CD4-positive, alpha-beta T cell treated with Interleukin-17A for 1 hour (primary cell): ENCODE results near the gene CLCN3.
"Not testable (repeated sequence)": the region's sequence is repeated elsewhere in the genome, so short reads cannot be mapped to it uniquely, and the experiment has no call there.

Experiments used
- DNase-seq: peaks from one replicate; pipeline ENCODE4 v3.0.0-alpha.2; 2020

The CLCN3 gene

DNA sequence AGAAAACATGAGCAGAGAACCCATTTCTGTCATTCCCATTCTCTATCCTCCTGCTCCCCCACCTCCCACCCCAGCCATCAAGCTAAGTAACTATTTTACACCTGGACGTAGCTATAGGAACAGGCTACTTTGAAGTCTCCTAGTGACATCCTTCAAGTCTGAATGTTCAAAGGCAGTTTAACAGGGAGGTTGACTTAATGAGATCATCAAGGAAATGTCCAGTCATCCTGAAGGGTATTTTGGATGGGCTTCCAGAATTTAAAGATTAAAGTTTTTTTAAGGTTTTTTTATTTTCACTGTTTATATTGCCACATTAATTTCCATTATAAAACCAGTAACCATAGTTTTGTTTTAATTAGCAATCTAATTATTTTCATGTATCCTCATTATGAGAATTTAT lies 96.3 kb downstream of the CLCN3 start:
- no peak for DNase-seq

- no peak for DNase-seq
Measured at GRCh38 chr4:169720529-169720928, 100.2 kb downstream of the CLCN3 start.

GRCh38 chr4:169723207-169723965 lies 103.0 kb downstream of the CLCN3 start:
- peak; percentile 3 for DNase-seq

DNA sequence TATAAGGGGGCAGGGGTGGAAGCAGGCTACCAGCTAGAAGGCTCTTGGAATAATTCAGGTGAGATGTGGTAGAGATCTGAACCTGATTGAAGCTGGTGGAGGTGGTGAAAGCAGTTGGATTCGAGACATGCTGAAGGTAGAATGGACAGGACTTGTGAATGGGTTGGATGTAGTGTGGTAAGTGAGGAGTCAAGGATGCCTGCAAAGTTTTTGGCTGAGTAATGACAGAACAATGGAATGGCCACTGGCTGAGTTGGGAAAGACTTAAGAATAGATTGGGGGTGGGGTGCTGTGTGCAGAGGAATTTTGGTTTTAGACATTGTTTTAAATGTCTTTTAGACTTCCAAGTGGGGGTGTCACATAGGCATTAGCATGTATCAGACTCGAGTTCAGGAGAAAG lies 103.9 kb downstream of the CLCN3 start:
- DNase-seq = no peak

DNA sequence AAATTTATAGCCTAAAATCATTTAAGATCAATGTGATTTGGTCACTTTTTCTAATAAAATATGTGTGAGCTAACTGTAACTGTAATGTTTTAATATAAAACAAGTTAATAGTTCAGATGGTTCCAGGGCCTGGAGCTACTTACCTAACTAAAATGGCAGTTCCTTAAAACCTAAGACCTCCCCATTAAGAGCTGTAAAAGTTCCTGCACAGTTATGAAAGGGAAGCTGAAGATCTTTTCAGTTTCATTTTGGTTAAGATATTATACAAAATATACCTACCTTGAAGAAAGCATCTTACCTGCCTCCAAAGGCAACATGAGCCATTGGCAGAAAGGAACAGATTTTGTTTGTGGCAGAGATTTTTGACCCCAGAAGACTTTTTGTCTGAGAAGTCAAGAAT lies 107.2 kb downstream of the CLCN3 start:
- DNase-seq = no peak

GRCh38 chr4:169730564-169730963 lies 110.2 kb downstream of the CLCN3 start:
- DNase-seq = no peak

- not testable (repeated sequence) for DNase-seq
Measured at GRCh38 chr4:169738604-169739003, 118.2 kb downstream of the CLCN3 start.

GRCh38 chr4:169741569-169741968 lies 121.2 kb downstream of the CLCN3 start:
- DNase-seq = no peak

GRCh38 chr4:169744601-169745000 lies 124.2 kb downstream of the CLCN3 start:
- DNase-seq = no peak

DNA sequence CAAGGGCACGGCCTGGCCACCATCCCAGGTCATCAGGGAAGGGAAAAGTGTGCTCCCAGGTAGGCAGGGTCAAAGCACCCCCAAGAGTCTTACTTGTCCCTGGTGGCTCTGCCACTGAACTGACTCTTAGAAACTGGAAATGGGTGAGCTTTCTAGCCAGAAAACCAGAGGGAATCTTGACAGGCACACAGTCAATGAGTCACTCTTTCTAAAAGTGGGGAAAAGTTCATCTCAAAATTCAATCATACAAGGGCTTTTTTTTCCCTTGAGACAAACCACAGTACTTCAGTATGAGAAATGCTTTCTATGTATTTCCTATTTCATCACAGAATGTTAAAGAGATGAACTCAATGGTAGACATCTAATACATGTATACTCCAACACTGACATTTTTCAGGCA lies 124.9 kb downstream of the CLCN3 start:
- DNase-seq = no peak

GRCh38 chr4:169756971-169757574 lies 136.7 kb downstream of the CLCN3 start:
- DNase-seq = no peak

- DNase-seq = peak; percentile 94
Measured at GRCh38 chr4:169757575-169758184, 137.3 kb downstream of the CLCN3 start, which contains the start of gene HPF1. HPF1 (minus strand) TSS chr4:169757944; CDS start chr4:169757877, 67 bp downstream.

DNA sequence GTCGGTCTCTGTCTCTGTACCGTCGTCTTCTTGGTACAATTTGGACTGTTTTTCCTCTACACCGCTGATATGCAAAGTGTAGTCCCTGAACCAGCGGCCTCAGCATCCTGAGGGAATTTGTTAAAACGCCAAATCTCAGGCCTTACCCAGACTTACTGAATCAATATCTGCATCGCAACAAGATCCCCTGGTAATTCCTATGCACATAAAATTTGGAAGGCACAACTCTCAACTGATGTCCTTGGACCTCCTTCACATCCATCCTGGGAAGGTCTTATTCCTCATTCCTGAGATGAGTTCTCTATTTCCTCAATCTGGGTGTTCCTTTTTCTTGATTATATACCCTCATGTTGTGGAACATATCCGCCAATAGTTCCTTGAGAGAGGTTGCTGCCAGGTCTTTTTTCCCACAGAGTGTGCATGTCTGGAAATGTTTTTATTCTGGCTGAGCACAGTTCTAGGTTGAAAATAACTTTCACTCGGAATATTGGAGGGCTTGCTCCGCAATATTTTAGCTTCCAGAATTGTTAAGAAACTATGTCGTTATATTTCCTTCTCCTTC lies 138.1 kb downstream of the CLCN3 start:
- DNase-seq = peak; percentile 3

- DNase-seq = no peak
Measured at GRCh38 chr4:169761846-169762245, 141.5 kb downstream of the CLCN3 start.

DNA sequence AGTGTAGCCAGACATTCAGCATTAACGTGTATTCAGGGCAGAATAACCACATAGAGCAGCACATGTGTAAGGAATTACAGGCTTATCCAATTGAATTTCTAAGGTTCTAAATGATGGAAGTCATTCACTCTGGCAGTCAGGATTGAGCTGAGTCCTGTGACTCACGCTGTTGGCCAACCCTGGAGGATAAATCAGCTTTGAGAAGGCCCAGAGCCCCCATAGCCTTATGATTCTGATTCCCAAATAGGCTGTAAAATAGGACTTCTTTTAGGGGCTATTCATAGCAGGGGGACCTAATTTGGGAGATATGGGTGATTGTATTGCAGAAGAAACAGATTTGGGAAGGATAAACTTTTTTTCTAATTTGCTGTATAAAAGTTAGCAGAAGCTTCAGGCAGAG lies 145.5 kb downstream of the CLCN3 start:
- no peak for DNase-seq

- no peak for DNase-seq
Measured at GRCh38 chr4:169766741-169767140, 146.4 kb downstream of the CLCN3 start.

DNA sequence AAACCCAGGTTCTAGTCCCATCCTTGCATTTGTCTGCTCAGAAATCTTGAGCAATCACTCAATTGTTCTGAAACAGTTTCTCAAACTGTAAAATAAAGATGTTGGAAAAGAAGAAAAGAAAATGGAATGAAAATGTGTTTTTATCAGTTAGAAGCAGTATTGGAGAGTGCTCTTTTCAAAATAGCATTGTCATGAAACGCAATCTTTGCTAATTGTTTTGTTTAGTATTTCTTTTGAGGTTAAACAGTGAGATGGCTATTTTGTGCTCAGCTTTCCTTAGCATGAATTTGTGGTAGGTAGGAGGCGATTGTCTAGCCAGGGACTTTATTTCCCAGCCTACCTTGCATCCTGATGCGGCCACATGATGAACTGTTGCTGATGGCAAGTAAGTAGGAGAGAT lies 148.0 kb downstream of the CLCN3 start:
- no peak for DNase-seq

DNA sequence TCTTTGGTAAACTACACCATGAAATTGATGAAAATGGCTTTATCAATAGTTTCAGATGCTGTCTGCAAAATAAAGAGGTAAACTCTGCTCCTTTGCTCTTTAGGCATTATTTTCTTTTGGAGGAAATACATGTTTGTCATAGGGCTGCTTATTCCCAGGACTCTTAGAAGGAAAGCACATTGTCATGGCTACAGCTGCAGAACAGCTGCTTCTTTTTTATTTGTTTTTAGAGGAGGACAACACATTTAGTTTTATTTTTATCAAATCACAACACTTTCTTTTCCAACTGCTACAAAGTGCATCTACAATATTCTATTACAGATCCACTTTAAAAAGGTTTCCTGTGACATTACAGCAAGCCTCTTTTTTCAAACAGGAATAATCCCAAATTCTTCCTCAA lies 150.0 kb downstream of the CLCN3 start:
- DNase-seq = no peak

GRCh38 chr4:169771556-169772080 lies 151.2 kb downstream of the CLCN3 start:
- not testable (repeated sequence) for DNase-seq
